GM21786 (cell line): ENCODE results near the gene PSMB3.

Experiments used
- ATAC-seq: cut with Tn5 transposase; IDR thresholded peaks from one replicate; pipeline ENCODE4 v1.9.1; 2021; ENCODE audit not compliant: unreplicated experiment

The PSMB3 gene

DNA sequence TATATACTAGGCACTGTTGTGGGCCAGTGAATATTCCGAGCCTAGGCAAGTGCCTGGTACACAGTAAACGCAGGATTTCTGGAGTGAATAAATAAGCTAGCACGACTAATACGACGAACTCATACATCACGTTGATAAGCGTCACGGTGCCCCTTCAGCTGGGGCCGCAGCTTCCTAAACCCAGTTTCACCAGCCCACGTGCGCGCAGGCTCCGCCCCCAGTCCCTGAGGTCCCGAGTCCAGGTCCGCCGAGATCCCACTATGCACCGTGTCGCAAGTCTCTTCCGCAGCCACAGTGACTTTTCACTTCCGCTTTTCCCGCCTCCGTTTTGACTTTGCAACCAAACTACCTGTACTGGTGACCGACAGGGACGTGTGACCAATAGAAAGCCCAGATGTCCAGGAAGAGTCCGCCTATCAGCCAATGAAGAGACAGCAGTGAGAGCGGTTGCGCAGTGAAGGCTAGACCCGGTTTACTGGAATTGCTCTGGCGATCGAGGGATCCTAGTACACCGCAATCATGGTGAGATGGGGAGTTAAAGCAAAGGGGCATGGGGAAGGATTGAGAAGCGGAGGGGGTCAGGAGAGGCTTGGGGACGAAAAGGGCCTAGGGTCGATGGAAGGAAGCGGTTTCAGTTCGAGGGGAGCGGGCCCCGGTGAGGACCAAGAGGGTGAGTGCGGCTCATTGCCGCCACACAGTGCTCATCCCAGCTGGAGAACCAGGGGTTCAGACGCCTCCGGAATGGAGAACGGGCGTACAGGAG is at the start of gene PSMB3:
Gene PSMB3 (plus strand): TSS at position 434 of the 763 bp plus-strand sequence. CDS start 86 bp downstream, at position 520.
- ATAC-seq, result peak; percentile 85

DNA sequence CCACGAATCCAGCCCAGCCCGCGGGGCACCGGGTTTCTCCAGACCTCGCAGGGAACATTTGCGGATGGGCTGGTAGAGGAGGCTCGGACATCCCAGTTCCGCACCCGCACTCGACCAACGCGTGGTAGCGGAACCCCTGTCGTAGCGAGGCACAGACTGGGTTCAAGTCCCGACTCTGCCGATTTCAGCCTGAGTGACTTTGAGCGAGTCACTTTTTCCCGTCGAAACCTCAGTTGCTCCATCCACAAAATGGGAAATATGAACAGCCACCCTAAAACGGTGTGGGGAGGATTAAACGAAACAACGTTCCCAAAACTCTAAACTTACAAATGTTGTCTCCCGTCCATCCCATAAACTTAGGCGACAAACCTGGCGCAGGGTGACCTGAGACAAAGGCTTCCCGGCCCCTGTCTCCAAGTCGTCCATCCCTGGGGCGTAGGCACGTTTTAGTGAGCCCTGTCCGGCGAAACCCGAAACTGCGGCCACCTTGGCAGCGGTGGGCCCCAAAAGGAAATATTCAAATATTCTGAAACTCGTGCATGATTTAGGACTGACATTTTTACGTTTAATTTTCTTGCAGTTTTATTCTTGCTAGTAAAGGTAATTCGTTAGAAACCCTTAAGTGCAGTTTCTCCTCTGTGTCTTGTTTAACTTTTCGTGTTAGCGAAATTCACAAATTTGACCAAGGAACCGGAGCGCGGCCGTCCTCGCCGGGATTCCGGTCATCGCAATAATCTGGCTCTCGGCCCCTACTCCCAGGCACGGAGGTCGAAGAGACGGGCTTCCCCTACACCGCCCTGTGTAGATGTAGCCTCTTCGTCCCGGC is 49.4 kb upstream of the PSMB3 start:
- ATAC-seq, result no peak

DNA sequence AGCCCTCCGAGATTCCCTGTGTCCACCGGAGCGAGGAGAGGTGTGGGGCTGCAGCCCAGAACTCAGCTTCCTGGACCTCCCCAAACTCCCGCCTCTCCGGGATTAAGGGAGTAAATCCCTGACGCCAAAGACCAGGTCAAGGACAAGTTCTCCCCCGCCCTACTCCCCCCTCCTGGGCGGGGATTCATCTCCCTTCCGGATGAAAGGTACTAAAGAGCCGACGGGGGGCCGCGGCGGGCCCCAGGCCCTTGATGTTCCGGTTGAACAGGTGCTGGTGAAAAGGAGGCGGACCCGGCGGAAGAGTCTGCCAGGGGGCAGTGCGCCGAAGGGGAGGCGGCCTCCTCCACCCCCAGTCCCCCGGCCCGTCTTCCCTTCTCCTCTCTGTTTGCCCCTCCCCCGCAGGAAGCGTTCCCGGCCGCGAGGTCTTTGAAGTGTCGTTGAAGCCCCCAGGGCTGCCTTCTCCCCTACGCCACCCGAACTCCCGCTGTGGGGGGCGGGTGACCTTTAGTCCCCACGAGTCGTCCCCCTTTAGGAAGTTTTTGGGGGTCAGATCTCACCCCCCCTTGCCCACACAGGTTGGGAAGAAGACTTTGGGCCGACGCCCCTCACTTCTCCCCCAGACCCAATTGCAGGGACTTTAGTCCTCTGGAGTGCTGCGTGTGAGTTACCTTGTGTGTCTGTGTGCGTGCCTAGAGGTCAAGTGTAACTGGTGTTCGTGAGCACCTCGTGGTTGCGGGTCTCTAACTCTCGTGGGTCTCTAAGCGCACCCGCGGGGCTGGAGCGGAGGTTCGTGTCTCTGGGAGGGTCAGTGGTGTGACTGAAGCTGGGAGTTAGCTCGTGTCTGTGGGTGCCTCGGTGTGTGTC is 48.6 kb upstream of the PSMB3 start:
- ATAC-seq, result no peak

DNA sequence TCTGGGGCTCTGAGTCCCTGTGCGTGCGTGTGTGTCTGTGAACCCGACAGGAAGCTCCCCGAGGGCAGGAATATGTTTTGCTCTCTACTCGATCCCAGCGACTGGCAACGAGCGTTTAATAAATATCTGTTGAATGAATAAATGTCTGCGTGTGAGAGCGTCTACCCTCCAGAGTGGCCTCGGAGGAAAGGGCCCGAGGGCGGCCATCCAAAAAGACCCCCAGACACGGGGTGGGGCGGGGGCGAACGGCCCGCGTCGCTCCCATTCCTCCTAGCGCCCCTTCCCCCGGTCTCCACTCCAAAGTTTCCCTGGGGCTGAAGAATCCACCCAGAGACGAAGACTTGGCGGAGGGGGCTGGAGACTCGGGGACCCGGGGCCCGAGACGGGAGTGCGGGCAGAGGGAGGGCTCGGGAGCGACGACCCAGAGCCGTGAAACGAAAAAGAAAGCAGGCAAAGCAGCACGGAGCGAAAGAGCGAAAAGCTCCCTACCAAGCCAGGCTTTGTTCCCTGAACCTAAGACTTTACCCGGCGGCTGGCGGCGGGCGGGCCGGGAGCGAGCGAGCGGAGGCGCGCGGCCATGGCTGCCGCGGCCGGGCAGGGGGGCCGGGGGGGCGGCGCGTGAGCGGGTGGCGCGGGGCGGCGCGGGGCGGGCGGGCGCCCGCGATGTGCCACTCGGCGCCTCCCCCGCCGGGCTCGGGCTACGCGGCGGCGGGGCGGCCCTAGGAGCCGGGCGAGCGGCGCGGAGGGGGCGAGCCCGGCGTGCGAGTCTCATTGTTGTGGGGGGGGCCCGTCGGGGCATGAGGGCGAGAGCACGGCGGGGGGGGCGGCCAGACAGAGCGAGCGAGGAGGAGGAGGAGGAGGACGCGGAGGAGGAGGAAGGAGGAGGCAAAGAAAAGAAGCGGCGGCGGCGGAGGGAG is 47.7 kb upstream of the PSMB3 start, which contains the start of gene MLLT6:
Gene MLLT6 (plus strand): TSS at position 668 of the 917 bp plus-strand sequence. CDS start 360 bp downstream, outside the sequence.
- ATAC-seq, result no peak

DNA sequence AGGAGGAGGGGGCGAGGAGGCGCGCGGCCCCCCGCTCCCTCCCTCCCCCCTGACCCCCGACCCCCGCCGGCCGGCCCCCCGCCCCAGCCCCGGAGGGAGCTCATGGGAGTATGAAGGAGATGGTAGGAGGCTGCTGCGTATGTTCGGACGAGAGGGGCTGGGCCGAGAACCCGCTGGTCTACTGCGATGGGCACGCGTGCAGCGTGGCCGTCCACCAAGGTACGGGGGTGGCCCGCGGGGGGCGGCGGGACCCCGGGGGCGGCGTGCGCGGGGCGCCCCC is 47.1 kb upstream of the PSMB3 start:
- no peak for ATAC-seq

DNA sequence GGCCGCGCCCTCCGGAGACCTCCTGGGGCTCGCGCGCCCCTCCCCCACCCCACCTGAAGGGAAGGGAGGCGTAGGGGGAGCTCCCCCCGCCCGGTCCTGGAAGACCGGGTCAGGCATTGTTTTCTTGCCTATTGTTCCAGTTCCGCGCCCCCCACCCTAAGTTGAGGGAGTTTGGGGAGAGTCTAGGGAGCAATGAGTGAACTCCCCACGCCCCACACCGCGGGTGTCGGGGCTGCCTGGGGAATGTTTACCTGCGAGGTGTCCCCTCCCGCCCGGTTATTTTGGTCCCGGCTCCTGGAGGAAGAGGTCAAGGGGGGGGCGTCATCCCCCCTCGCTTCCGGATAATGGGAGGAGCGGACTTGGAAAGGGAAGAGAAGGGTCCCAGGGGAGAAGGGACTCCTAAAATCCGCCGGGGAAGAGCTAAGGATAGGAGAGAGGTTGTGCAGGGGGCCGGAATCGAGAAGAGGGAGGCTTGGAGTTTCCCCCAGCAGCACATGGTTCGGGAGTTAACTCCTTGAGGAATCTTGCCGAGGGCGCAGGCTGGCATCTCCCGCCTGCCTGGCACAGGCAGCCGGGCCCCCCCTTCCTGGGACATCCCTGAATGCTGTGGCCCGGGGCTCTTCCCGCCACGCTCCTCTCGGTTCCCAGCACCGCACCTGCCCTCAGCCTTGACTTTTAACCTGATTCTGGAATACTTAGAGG is 46.6 kb upstream of the PSMB3 start:
- no peak for ATAC-seq

DNA sequence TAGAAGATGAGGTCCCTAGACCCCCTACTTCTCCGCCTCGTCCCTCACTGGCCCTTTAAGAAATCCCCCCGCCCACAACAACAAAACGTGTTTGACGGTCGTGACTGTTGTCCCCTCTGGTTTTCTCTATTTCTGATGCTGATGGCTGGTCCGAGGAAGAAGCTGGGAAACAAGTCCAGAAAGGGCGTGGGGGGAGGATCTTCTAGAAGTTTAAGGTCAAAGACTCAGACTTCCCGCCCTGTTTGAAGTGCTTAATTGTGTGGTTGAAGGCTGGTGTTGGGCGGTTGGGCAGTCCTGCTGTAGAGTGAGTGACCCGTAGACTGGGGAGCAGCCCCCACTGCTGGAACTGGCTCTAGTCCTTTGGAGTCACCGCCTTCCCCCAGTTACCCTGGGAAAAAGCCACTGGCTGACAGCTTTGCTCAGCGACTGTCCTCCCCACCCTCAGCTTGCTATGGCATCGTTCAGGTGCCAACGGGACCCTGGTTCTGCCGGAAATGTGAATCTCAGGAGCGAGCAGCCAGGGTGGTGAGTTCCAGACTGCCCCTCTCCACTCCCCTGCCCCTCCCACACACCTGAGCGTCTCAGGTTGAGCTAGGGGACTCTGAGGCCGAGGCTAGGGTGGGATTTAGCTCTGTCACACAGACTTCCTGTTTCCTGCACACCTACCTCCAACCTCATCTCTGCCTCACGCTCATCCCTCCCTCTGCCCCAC is 45.9 kb upstream of the PSMB3 start:
- no peak for ATAC-seq

DNA sequence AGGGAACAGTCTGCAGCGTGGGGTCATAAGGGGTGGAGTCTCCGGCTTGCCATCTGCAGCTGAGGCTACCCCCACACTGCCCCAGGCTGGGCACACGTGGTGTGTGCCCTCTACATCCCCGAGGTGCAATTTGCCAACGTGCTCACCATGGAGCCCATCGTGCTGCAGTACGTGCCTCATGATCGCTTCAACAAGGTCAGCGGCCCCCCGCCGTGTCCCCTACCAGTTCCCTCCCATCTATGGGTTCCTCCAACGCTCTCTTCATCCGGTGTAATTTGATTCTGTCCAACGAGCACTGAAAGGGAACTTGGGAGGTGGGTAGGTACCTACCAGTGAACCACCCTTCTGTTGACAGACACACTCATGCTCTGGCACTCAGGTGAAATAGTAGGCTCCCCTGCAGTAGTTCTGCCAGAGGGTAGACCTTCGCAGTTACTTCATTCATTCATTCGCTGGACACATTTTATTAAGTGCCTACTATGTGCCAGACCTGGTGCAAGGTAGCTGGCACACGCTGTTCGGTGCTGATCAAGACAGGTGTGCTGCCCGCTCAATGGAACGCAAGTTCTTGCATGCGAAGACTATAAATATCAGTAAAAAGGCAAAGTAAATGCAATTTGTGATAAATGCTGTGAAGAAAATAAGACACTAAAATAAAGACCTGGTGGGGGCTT is 44.7 kb upstream of the PSMB3 start:
- ATAC-seq, result no peak

DNA sequence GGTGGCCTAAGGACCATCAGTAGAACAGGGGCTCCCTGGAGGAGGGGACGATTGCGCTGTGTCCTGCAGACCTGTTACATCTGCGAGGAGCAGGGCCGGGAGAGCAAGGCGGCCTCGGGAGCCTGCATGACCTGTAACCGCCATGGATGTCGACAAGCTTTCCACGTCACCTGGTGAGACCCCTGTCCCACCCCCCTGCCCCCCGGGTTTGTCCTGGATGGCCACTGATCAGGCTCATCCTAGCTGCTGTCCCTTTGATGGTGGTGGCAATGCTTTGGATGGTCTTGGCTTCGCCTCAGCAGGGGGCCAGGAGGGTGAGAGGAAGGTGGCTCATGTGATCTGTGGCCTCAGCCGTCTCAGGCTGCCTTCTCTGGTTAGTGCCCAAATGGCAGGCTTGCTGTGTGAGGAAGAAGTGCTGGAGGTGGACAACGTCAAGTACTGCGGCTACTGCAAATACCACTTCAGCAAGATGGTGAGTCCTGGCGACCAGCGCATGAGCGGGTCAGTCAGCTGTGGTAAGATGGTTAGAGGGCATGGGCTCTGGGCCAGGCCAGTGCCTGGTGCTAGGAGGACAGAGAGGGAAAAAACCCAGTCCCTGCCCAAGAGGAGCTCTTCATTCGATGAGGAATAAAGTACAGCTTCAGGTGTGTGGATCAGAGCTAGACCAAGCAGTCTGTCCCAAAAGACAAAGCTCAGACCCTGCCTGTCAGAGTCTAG is 43.3 kb upstream of the PSMB3 start:
- ATAC-seq, result no peak

DNA sequence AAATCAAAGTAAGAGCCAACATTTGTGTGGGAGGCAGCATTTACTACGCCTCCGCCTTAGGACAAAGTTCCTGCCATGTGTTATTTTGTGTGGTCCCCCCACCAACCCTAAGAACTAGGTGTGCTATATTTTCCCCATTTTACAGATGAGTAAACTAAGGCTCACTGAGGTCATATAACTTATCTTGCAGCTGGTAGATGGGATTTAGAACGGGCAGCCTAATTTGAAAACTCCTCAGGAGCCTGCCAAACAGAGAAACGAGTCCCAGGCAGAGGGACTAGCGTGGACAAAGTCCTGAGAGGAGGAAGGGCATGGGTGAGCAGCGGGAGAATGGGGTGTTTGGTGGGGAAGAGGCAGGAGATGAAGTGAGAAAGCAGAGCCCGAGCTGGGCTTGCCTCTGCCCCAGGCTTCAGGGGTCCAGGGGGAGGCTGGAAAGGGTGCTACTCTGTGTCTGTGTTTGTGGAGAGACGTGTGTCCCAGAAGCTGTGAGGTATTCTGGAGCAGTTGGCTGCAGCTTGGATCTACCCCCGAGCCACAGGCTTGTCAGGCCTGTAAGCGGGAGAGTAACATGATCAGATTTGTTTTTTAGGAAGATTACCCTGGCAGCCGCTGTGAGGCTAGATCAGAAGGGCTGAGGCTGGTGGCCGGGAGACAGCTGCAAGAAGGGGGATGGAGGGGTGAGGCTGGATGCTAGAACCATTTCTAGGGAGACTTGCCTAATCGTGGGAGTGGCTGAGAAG is 42.5 kb upstream of the PSMB3 start:
- ATAC-seq, result no peak

DNA sequence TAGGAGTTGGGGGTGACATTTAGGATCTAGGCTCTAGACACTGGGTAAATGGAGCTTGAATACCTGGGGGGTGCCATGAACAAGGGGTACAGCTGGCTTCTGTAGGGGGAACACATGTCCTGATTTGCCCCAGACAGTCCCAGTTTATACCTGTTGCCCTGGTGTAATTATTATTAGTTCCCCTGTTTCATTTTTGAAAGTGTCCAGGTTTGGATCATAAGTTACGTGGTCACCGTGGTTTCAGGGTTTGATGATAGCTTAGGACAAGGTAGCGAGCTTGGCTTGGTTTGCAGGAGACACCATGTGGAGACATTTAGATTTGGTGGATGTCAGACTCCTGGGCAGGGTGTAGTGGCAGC is 42.0 kb upstream of the PSMB3 start:
- no peak for ATAC-seq

DNA sequence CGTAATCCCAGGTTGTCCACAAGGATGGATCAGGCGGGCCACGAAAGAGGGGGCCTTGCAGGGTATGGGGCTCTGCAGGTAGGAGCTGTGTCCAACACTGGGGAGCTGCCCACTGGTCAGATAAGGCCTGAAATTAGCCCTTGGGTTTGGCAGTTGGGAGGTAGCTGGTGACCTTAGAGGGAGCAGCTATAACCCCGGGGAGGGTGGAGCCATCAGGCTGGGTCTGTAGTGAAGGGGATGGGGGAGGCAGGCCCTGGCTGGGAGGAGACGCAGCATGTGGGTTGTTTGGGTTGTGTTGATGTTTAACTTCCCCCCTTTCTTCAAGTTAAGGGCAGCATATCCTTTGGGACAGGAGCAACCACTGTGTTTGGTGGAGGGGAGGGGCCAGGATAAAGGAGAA is 41.6 kb upstream of the PSMB3 start:
- no peak for ATAC-seq

DNA sequence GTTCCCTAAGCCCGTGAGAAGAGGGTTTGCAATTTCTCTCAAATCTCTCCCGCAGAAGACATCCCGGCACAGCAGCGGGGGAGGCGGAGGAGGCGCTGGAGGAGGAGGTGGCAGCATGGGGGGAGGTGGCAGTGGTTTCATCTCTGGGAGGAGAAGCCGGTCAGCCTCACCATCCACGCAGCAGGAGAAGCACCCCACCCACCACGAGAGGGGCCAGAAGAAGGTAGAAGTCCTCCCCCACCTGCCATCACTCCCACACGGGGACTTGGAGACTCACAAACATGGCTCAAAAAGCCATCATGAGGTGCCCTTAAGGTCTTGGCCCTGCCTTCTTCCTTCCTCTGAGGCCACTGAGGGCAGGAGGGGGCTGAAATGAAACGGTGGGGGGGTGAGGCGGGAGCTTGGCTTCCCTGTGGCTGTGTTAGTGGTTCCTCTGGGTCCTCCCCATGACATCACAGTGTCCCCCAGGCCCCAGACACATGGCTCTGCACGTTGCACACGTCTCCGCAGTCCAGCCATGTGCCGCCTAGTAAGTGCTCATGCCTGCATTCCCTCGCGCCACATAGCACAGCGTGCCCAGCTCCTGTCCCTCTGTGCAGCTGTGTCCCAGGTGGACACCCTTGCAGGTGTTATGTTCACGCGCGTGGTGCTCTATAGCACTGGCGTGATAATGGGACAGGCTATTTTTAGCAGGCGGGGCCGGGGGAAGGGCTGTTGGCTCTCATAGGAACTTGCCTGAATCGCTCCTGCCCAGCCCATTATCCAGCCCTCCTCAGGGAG is 40.6 kb upstream of the PSMB3 start:
- ATAC-seq, result no peak

DNA sequence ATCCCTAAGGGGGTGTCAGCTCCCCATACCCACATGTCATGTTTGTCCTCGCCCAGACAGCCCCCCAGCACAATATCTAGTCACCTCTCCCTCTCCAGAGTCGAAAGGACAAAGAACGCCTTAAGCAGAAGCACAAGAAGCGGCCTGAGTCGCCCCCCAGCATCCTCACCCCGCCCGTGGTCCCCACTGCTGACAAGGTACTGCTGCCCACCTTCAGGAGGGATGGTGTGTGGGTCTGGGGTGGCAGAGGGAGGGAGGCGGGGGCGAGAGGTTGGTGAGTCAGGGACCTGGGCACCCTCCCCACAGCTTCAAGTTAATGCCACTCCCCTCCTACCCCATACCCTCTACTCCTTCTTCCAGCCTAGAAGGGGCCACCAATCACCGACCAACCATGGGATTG is 39.9 kb upstream of the PSMB3 start:
- no peak for ATAC-seq

DNA sequence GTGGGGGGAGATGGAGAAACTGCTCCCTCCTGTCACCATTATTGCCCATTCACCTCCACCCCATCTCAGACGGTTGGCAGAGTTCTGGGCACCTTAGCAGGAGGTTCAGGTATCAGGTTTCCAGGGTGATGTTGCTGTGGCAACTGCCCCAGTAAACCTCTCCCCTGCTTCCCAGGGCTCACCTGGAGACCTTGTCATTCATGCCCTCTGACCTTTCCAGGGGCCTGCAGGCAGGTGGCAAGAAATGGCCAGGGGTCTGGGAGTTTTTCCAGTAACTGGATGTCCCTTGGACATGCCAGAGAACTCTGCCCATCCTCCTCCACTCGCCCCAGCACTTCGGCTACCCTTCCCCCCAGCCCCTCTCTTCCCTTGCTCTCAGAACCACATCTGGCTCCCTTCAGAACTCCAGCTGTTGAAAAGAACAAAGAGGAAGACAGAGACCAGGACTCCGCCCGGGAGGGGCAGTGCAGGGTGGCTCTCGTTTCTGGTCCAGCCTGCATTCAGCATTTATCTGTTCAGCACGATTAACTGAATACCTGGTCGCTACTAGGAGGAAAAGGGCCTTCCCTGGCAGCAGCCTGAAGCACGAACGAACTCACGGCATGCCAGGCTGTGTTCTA is 39.0 kb upstream of the PSMB3 start:
- no peak for ATAC-seq
